ENCODE measurements around the gene PTPRC. TPM values are rescaled to one million over a fixed set of nuclear protein-coding genes. Genes with fewer than 3 reads are reported as not detected.

Gene PTPRC
- total RNA-seq, 3 donors from 2014 or later (not counting 1 experiment from before 2014, with no cell fraction given) = 1,142 to 1,334 (median 1,200) TPM

GRCh38 chr1:198686069-198686728 lies 47.4 kb downstream of the PTPRC start:
- intact Hi-C loops (cut with micrococcal nuclease) = no loop called here

DNA sequence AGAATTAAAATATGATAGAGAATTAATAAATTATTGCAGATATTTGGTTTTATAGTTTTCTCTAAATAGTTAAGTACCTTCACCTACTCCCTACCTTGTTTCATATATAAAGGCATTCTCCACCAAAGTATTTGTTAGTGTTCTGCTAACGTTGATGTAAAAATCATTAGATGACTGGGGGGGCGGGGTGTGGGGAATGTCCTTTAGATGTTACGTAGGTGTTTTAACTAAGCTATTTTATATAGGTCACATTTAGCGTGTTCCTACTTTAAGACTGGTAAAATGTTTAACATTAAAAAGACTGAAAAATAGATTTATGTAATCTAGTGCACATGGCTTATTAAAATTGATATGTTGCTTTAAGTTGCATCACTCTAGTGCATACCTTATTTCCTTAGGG lies 48.6 kb downstream of the PTPRC start:
- peaks cover 11% of the 10 kb centered on the region for H3K4me1 ChIP-seq (ENCODE audit: control insufficient read depth, insufficient read depth, low read length)
- 26% methylated on average over 4 of the region's 4 CpGs for WGBS (ENCODE audit: insufficient coverage)
- Mint-ChIP-seq H3K4me3 (peak overlapping the region; percentile 65), H3K9me3 (no peaks in the 10 kb centered on the region), H3K36me3 (no peaks in the 10 kb centered on the region), H3K27ac (peak overlapping the region; percentile 88 to 90), H3K4me1 (peaks cover 83 to 84% of the 10 kb centered on the region in 2 donors), H3K27me3 (ENCODE audit: low read depth in 2 of 2) (no peaks in the 10 kb centered on the region)
- H3K27ac ChIP-seq (ENCODE audit: low read length) = peak overlapping the region; percentile 69
- H3K27me3 ChIP-seq (ENCODE audit: control insufficient read depth, insufficient read depth, low read length) = no peaks in the 10 kb centered on the region
- peak in 2 of 3 donors; percentile 57 to 63 for ATAC-seq
- peak in 1 of 2 donors; percentile 58 for DNase-seq
- H3K36me3 ChIP-seq (ENCODE audit: control insufficient read depth, insufficient read depth, low read length) = peaks cover 43% of the 10 kb centered on the region
- H3K4me3 ChIP-seq (ENCODE audit: low read length) = no peak overlapping the region
- intact Hi-C loops (cut with micrococcal nuclease) = no loop called here
- H3K9me3 ChIP-seq (ENCODE audit: control insufficient read depth, insufficient read depth, low read length) = no peaks in the 10 kb centered on the region
- TF ChIP-seq, protein P1, sequence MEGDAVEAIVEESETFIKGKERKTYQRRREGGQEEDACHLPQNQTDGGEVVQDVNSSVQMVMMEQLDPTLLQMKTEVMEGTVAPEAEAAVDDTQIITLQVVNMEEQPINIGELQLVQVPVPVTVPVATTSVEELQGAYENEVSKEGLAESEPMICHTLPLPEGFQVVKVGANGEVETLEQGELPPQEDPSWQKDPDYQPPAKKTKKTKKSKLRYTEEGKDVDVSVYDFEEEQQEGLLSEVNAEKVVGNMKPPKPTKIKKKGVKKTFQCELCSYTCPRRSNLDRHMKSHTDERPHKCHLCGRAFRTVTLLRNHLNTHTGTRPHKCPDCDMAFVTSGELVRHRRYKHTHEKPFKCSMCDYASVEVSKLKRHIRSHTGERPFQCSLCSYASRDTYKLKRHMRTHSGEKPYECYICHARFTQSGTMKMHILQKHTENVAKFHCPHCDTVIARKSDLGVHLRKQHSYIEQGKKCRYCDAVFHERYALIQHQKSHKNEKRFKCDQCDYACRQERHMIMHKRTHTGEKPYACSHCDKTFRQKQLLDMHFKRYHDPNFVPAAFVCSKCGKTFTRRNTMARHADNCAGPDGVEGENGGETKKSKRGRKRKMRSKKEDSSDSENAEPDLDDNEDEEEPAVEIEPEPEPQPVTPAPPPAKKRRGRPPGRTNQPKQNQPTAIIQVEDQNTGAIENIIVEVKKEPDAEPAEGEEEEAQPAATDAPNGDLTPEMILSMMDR (IDR thresholded peaks at IDR 0.05) = no peak

More at GRCh38 chr1:198686069-198686728, 47.4 kb downstream of the PTPRC start:
- Mint-ChIP-seq H3K9me3 (no peaks in the 10 kb centered on the region), H3K27ac (peak overlapping the region; percentile 88 to 90), H3K27me3 (ENCODE audit: low read depth in 2 of 2) (no peaks in the 10 kb centered on the region), H3K4me3 (peak overlapping the region; percentile 82), H3K36me3 (no peaks in the 10 kb centered on the region), H3K4me1 (peaks cover 86 to 88% of the 10 kb centered on the region in 2 donors)
- no peak for ATAC-seq
- H3K4me3 ChIP-seq (ENCODE audit: low read length) = no peak overlapping the region
- H3K27ac ChIP-seq (ENCODE audit: low read length) = peak overlapping the region; percentile 90
- H3K27me3 ChIP-seq (ENCODE audit: control insufficient read depth, insufficient read depth, low read length) = no peaks in the 10 kb centered on the region
- peak in 1 of 2 donors; percentile 67 for DNase-seq
- H3K36me3 ChIP-seq (ENCODE audit: control insufficient read depth, insufficient read depth, low read length) = peaks cover 32% of the 10 kb centered on the region
- peaks cover 11% of the 10 kb centered on the region for H3K4me1 ChIP-seq (ENCODE audit: control insufficient read depth, insufficient read depth, low read length)
- H3K9me3 ChIP-seq (ENCODE audit: control insufficient read depth, insufficient read depth, low read length) = no peaks in the 10 kb centered on the region
- TF ChIP-seq, protein P1 (IDR thresholded peaks at IDR 0.05) = peak; percentile 65

- no peaks in the 10 kb centered on the region for H3K27me3 Mint-ChIP-seq (ENCODE audit: low read depth in 2 of 2)
- Histone ChIP-seq H3K27ac (ENCODE audit: low read length) (peak overlapping the region; percentile 53), H3K36me3 (ENCODE audit: control insufficient read depth, insufficient read depth, low read length) (peaks cover 61% of the 10 kb centered on the region), H3K9me3 (ENCODE audit: control insufficient read depth, insufficient read depth, low read length) (no peaks in the 10 kb centered on the region), H3K4me1 (ENCODE audit: control insufficient read depth, insufficient read depth, low read length) (peaks cover 20% of the 10 kb centered on the region), H3K27me3 (ENCODE audit: control insufficient read depth, insufficient read depth, low read length) (no peaks in the 10 kb centered on the region), H3K4me3 (ENCODE audit: low read length) (no peak overlapping the region)
- H3K9me3 Mint-ChIP-seq = no peaks in the 10 kb centered on the region
- WGBS (ENCODE audit: insufficient coverage) = 83% methylated on average over 1 of the region's 1 CpG
- H3K27ac Mint-ChIP-seq = peak overlapping the region; percentile 88 to 90
- DNase-seq = no peak
- H3K36me3 Mint-ChIP-seq = peaks cover 10% of the 10 kb centered on the region
- no peak for ATAC-seq
- TF ChIP-seq, protein P1 (IDR thresholded peaks at IDR 0.05) = no peak
- H3K4me1 Mint-ChIP-seq = peaks cover 66 to 83% of the 10 kb centered on the region in 2 donors
- peak overlapping the region; percentile 67 for H3K4me3 Mint-ChIP-seq
- intact Hi-C loops (cut with micrococcal nuclease) = no loop called here
Observed at GRCh38 chr1:198691063-198691462, 52.2 kb downstream of the PTPRC start.

DNA sequence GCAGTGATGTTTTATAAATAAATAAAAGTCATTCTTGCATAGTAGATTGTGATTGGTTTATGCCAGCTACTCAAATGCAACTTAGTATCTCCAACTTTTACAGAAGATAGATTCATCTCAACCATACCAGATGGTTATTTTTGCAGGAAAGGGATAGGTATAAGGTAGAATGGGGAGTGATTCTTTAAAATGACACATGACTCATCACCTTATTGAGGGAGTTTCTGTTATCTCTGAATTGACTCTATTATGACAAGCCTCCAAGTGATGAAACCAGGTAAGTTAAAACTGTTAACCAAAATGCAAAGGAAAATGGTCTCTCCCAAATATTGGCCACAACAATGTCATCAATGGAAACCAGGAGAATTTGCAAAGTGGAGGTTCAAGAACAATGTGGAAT lies 54.5 kb downstream of the PTPRC start:
- peaks cover 32% of the 10 kb centered on the region for H3K36me3 Mint-ChIP-seq

More for the DNA sequence above, 54.5 kb downstream of the PTPRC start:
- H3K4me1 Mint-ChIP-seq = peaks cover 64 to 84% of the 10 kb centered on the region in 2 donors
- Histone ChIP-seq H3K4me3 (ENCODE audit: low read length) (no peak overlapping the region), H3K36me3 (ENCODE audit: control insufficient read depth, insufficient read depth, low read length) (peaks cover 80% of the 10 kb centered on the region), H3K27ac (ENCODE audit: low read length) (peak overlapping the region; percentile 6), H3K4me1 (ENCODE audit: control insufficient read depth, insufficient read depth, low read length) (peaks cover 15% of the 10 kb centered on the region), H3K27me3 (ENCODE audit: control insufficient read depth, insufficient read depth, low read length) (no peaks in the 10 kb centered on the region), H3K9me3 (ENCODE audit: control insufficient read depth, insufficient read depth, low read length) (no peaks in the 10 kb centered on the region)
- peak overlapping the region; percentile 55 for H3K4me3 Mint-ChIP-seq
- DNase-seq (no peak), ATAC-seq (peak in 1 of 3 donors; percentile 42)
- H3K9me3 Mint-ChIP-seq = no peaks in the 10 kb centered on the region
- TF ChIP-seq, protein P1 (IDR thresholded peaks at IDR 0.05) = no peak
- no peaks in the 10 kb centered on the region for H3K27me3 Mint-ChIP-seq (ENCODE audit: low read depth in 2 of 2)
- peak overlapping the region; percentile 84 to 88 for H3K27ac Mint-ChIP-seq
- intact Hi-C loops (cut with micrococcal nuclease) = no loop called here

All from natural killer cell (primary cell).